ENCODE data around the gene PRDX1.

GRCh38 chr1:45569962-45570581, 48.4 kb upstream of the PRDX1 start:
- peak; percentile 99 to 100 for TF ChIP-seq CTCF (conservative IDR thresholded peaks at IDR 0.05 in 1 of 2, IDR thresholded peaks at IDR 0.05 in 1 of 2; ENCODE audit: extremely low read depth in 1 of 2, insufficient read depth in 1 of 2, low read depth in 1 of 2, low read length in 2 of 2)
- TF ChIP-seq EZH2 (IDR thresholded peaks at IDR 0.05; ENCODE audit: borderline replicate concordance, low read length), result no peak
